Left lung (tissue), 10 donors: ENCODE measurements around the gene TMEM106C. TPM values are rescaled to one million over a fixed set of nuclear protein-coding genes. Genes with fewer than 3 reads are reported as not detected.
"Not testable (repeated sequence)": the region's sequence is repeated elsewhere in the genome, so short reads cannot be mapped to it uniquely, and the experiment has no call there.

Experiments used
- ATAC-seq: fragments of 200-7000 bp; cut with Tn5 transposase; one replicate; pipeline ENCODE4 v1.9.1; 2020; ENCODE audit warnings: moderate library complexity
- DNase-seq, 4 donors: peaks; one replicate each; pipeline ENCODE4 v3.0.0-alpha.2; 2013 to 2020
- H3K27ac ChIP-seq, 2 donors: fragments of 200-600 bp; sonication (generic) in 1 of 2; one replicate each; pipeline versions ENCODE4 v1.5.0 to v1.8.0; 2020 to 2021
- H3K27me3 ChIP-seq, 2 donors: fragments of 200-600 bp; sonication (generic) in 1 of 2; one replicate each; pipeline versions ENCODE4 v1.5.0 to v1.8.0; 2020 to 2021
- H3K36me3 ChIP-seq, 2 donors: fragments of 200-600 bp; sonication (generic) in 1 of 2; one replicate each; pipeline versions ENCODE4 v1.5.0 to v1.8.0; 2020 to 2021
- H3K4me1 ChIP-seq, 2 donors: fragments of 200-600 bp; one replicate each; pipeline ENCODE4 v1.8.0; 2021
- H3K4me3 ChIP-seq, 2 donors: fragments of 200-600 bp; sonication (generic) in 1 of 2; one replicate each; pipeline versions ENCODE4 v1.5.0 to v1.8.0; 2020 to 2021; ENCODE audit warnings: mild to moderate bottlenecking in 1 of 2
- H3K9me3 ChIP-seq, 2 donors: fragments of 200-600 bp; sonication (generic) in 1 of 2; one replicate each; pipeline versions ENCODE4 v1.5.0 to v1.8.0; 2020 to 2021
- intact Hi-C, 2 donors: fragments of 100-400 bp; cut with DNase I; formaldehyde crosslinking; loops; one replicate each; pipeline versions ENCODE4 v1.11.2 to v1.14.2; 2022
- polyA plus RNA-seq, 6 donors: library from polyadenylated mRNA; unstranded; fragments of 120-200 nt; gene quantifications; one replicate each; pipeline ENCODE4 v1.2.1, GENCODE V29; 2013; ENCODE audit not compliant: insufficient read length in 6 of 6
- total RNA-seq, 2 donors: library from RNA; stranded (reverse); fragmentation: NEBNext Ultra II Directional; extraction: Animal tissue kit (Norgen Biotek cat#: 25700); gene quantifications; one replicate each; pipeline ENCODE4 v1.2.1, GENCODE V29; 2021
- TF ChIP-seq, protein P1 (sequence below), 2 donors: fragments of 200-600 bp; sonication (generic) in 1 of 2; IDR thresholded peaks; one replicate each; pipeline versions ENCODE4 v1.5.0 to v1.8.0; 2021; ENCODE audit warnings: antibody characterized with exemption in 2 of 2
- donor health status: DM: no; HTN: yes; CAD: no.
- donor health status: DM: no; HTN: no; CAD: no.

Gene TMEM106C
- total and polyA plus RNA-seq, 8 donors = 43.1 to 99.3 (median 82.1) TPM

DNA sequence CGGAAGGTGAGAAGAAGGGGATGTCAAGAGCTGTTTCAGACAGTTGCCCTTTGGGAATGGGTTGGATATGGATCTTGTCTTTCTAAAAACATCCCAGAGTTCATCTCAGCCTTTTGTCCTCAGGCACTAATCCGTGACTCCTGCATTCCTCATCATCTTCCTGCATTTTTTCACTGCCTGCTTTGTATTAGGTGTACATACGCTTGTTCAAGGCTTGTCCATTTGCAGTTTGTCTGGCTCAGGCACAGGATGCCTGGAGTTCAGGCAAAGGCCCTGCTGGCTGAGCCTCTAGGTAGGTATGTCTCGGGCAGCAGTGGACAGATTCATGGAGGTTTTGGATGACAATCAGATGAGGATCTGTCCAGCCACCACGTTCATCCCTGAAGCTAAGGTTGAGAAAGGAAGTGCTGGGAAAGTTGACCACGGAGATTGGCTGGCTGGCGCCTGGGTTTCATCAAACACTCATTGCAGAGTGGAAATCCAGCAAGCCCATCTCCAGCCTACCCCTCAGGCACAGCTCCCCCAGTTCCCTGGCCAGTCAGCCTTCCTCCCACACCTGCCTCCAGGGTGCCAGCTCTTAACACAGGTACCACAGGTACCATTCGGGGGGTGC is 12.4 kb upstream of the TMEM106C start:
- no peak for ATAC-seq
- H3K4me3 ChIP-seq = no peak overlapping the region
- intact Hi-C loops = loop anchor here in 1 of 2 donors (10.0 kb wide), 1 partner anchor 46 kb away; the partner anchor contains the start of gene VDR

DNA sequence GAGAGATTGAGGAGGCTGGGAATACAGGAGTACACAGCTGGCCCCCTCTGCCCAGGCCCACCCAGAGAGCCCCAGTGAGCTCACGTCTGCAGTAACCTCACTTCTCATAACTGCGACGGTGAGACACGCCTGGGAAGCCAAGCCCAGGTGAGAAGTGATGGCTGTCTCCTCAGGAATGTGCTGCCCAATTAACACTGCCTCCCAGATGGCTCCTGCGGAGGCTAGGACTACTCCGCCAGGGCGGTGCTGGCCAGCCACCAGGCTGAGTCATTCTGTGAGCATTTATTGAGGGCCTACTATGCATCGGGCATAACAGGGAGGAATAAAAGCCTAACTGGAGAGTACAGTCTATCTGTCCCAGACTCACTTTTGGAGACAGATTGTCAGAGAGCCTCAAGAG is 9.3 kb upstream of the TMEM106C start:
- DNase-seq (no peak), ATAC-seq (peak; percentile 12)
- H3K27ac ChIP-seq = no peak overlapping the region
- H3K9me3 ChIP-seq = peaks cover 0 to 7% of the 10 kb centered on the region in 2 donors
- intact Hi-C loops = loop anchor here in 1 of 2 donors (10.0 kb wide), 1 partner anchor 49 kb away; the partner anchor contains the start of gene VDR
- H3K27me3 ChIP-seq = no peaks in the 10 kb centered on the region
- H3K4me3 ChIP-seq = no peak overlapping the region
- TF ChIP-seq, protein P1, sequence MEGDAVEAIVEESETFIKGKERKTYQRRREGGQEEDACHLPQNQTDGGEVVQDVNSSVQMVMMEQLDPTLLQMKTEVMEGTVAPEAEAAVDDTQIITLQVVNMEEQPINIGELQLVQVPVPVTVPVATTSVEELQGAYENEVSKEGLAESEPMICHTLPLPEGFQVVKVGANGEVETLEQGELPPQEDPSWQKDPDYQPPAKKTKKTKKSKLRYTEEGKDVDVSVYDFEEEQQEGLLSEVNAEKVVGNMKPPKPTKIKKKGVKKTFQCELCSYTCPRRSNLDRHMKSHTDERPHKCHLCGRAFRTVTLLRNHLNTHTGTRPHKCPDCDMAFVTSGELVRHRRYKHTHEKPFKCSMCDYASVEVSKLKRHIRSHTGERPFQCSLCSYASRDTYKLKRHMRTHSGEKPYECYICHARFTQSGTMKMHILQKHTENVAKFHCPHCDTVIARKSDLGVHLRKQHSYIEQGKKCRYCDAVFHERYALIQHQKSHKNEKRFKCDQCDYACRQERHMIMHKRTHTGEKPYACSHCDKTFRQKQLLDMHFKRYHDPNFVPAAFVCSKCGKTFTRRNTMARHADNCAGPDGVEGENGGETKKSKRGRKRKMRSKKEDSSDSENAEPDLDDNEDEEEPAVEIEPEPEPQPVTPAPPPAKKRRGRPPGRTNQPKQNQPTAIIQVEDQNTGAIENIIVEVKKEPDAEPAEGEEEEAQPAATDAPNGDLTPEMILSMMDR (IDR thresholded peaks at IDR 0.05) = no peak
- no peaks in the 10 kb centered on the region for H3K36me3 ChIP-seq
- H3K4me1 ChIP-seq = peaks cover 0 to 6% of the 10 kb centered on the region in 2 donors

More for the DNA sequence above, 12.4 kb upstream of the TMEM106C start:
- H3K27me3 ChIP-seq = no peaks in the 10 kb centered on the region
- H3K9me3 ChIP-seq = no peaks in the 10 kb centered on the region
- H3K4me1 ChIP-seq = peaks cover 0 to 21% of the 10 kb centered on the region in 2 donors
- DNase-seq = no peak
- TF ChIP-seq, protein P1 (IDR thresholded peaks at IDR 0.05) = no peak
- H3K36me3 ChIP-seq = no peaks in the 10 kb centered on the region
- no peak overlapping the region for H3K27ac ChIP-seq

DNA sequence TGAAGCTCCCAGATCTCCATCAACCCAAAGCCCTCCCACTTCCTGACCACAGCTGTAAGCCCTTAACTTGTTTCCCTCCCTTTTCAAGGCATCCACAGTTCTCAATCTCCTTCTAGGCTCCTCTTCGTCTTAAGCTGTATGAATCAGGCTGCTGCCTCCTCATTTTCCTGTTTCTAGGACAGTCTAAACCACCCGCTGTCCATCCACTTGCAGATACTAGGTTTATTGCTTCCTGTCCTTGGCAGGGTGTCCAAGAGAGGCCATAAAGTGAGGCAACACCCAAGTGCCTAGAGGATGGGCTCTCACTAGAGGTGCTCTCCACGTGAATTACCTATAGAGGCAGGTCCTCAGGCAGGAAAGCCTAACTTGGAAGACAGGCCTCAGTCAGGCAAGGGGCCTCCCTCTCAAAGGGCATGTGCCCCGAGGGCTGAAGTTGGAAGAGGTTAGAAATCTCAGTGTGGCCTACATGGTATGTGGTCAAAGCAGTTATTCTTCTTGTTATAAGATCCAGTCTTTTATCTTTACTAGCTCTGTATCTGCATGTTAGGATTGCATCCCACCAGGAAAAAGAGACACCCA is 8.8 kb upstream of the TMEM106C start:
- DNase-seq = no peak
- H3K4me1 ChIP-seq = peaks cover 0 to under 1% of the 10 kb centered on the region in 2 donors
- H3K4me3 ChIP-seq = no peak overlapping the region
- H3K27me3 ChIP-seq = no peaks in the 10 kb centered on the region
- no peak for ATAC-seq
- no peaks in the 10 kb centered on the region for H3K36me3 ChIP-seq
- TF ChIP-seq, protein P1 (IDR thresholded peaks at IDR 0.05) = no peak
- H3K9me3 ChIP-seq = peaks cover 0 to 7% of the 10 kb centered on the region in 2 donors
- no peak overlapping the region for H3K27ac ChIP-seq
- intact Hi-C loops = loop anchor here in 1 of 2 donors (10.0 kb wide), 1 partner anchor 50 kb away; the partner anchor contains the start of gene VDR

DNA sequence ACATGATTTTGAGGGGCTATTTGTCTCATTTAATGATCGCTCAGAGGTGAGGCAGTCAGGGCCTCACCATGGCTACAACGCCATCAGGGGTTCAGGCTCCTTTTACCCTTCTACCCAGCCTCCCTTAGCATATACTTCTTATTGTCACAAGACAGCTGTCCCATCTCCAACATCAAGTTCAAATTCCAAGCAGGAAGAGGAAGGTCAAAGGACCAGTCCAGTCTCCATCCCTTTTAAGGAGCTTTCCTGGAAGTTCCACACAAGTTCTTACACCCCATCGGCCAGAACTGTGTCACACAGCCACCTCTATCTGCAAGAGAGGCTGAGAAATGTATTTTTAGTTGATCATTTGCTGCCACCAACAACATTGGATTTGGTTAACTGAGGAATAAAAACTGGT is 8.3 kb upstream of the TMEM106C start:
- Histone ChIP-seq H3K27me3 (no peaks in the 10 kb centered on the region), H3K4me1 (no peaks in the 10 kb centered on the region), H3K36me3 (no peaks in the 10 kb centered on the region), H3K9me3 (peaks cover 0 to 7% of the 10 kb centered on the region in 2 donors), H3K27ac (no peak overlapping the region), H3K4me3 (no peak overlapping the region)
- TF ChIP-seq, protein P1 (IDR thresholded peaks at IDR 0.05) = no peak
- DNase-seq = peak in 1 of 4 donors; percentile 53
- intact Hi-C loops = loop anchor here in 1 of 2 donors (10.0 kb wide), 1 partner anchor 50 kb away; the partner anchor contains the start of gene VDR
- no peak for ATAC-seq

DNA sequence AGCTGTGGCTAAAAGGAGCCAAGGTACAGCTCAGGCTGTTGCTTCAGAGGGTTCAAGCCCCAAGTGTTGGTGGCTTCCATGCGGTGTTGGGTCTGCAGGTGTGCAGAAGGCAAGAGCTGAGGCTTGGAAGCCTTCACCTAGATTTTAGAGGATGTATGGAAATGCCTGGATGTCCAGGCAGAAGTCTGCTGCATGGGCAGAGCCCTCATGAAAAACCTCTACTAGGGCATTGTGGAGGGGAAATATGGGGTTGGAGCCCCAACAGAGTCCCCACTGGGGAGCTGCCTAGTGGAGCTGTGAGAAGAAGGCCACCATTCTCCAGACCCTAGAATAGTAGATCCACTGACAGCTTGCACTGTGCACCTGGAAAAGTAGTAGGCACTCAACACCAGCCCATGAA is 5.7 kb upstream of the TMEM106C start:
- H3K4me3 ChIP-seq = not testable (repeated sequence)
- intact Hi-C loops = loop anchor here in 1 of 2 donors (10.0 kb wide), 1 partner anchor 53 kb away; the partner anchor contains the start of gene VDR

More for the DNA sequence above, 5.7 kb upstream of the TMEM106C start:
- H3K4me1 ChIP-seq, H3K27me3 ChIP-seq, H3K27ac ChIP-seq, DNase-seq, ATAC-seq, H3K36me3 ChIP-seq, H3K9me3 ChIP-seq: not testable (repeated sequence)
